Mammary epithelial cell (primary cell): ENCODE results near the gene METTL14.

ENCODE experiments used
- CTCF ChIP-seq, 2 donors: IDR thresholded peaks in 1 of 2; conservative IDR thresholded peaks in 1 of 2; 2 replicates each; pipeline ENCODE4 v1.5.1; 2011 to 2012; ENCODE audit warnings: inconsistent platforms in 2 of 2, low read length in 2 of 2, mild to moderate bottlenecking in 2 of 2, control low read depth in 1 of 2, low read depth in 1 of 2; ENCODE audit not compliant: insufficient read depth in 1 of 2; ENCODE audit errors: extremely low read depth in 1 of 2
- EZH2 ChIP-seq: IDR thresholded peaks from 2 replicates; pipeline ENCODE4 v1.6.1; 2012; ENCODE audit warnings: low read length, inconsistent platforms, borderline replicate concordance

- no peak for TF ChIP-seq CTCF (conservative IDR thresholded peaks at IDR 0.05 in 1 of 2, IDR thresholded peaks at IDR 0.05 in 1 of 2; ENCODE audit: extremely low read depth in 1 of 2, insufficient read depth in 1 of 2, low read depth in 1 of 2, low read length in 2 of 2)
- no peak for TF ChIP-seq EZH2
Observed at GRCh38 chr4:118712872-118713271, 27.7 kb downstream of the METTL14 start.
